ENCODE data around the gene ADAM21.
"Not testable (repeated sequence)": the region's sequence is repeated elsewhere in the genome, so short reads cannot be mapped to it uniquely, and the experiment has no call there.

Gene ADAM21
- long read RNA-seq: 0 reads

GRCh38 chr14:70451874-70452273 lies at the start of gene ADAM21:
Gene ADAM21 (plus strand): TSS chr14:70452174. CDS start chr14:70457500, 5,326 bp downstream.
- no peak for DNase-seq (ENCODE audit: low read depth in 1 of 2, low spot score in 1 of 2)
- Histone ChIP-seq H3K27me3 (ENCODE audit: insufficient read depth, poor library complexity, severe bottlenecking) (no peaks in the 10 kb centered on the region), H3K4me3 (replicated peaks; ENCODE audit: insufficient read depth, low read length) (no peak within 1 kb of the TSS), H3K27ac (replicated peaks) (no peak within 1 kb of the TSS)
- TF ChIP-seq GABPA (IDR thresholded peaks at IDR 0.05; ENCODE audit: low read depth) (no peak), CTCF (IDR thresholded peaks at IDR 0.05; ENCODE audit: insufficient read depth, low read length) (no peak), SPI1 (IDR thresholded peaks at IDR 0.05; ENCODE audit: borderline replicate concordance, low read depth) (no peak), POLR2AphosphoS5 (IDR thresholded peaks at IDR 0.05; ENCODE audit: low read depth) (no peak), REST (IDR thresholded peaks at IDR 0.05; ENCODE audit: insufficient replicate concordance, low read depth) (no peak)

GRCh38 chr14:70403335-70403734 lies 48.6 kb upstream of the ADAM21 start:
- not testable (repeated sequence) for DNase-seq (ENCODE audit: low read depth in 1 of 2, low spot score in 1 of 2); H3K4me3 ChIP-seq (replicated peaks; ENCODE audit: insufficient read depth, low read length); H3K27ac ChIP-seq (replicated peaks); H3K27me3 ChIP-seq (ENCODE audit: insufficient read depth, poor library complexity, severe bottlenecking)

GRCh38 chr14:70406216-70406615 lies 45.8 kb upstream of the ADAM21 start:
- not testable (repeated sequence) for H3K27me3 ChIP-seq (ENCODE audit: insufficient read depth, poor library complexity, severe bottlenecking); DNase-seq (ENCODE audit: low read depth in 1 of 2, low spot score in 1 of 2); H3K4me3 ChIP-seq (replicated peaks; ENCODE audit: insufficient read depth, low read length); H3K27ac ChIP-seq (replicated peaks)

GRCh38 chr14:70407621-70408020 lies 44.4 kb upstream of the ADAM21 start:
- Histone ChIP-seq H3K27ac (replicated peaks) (no peak overlapping the region), H3K27me3 (ENCODE audit: insufficient read depth, poor library complexity, severe bottlenecking) (no peaks in the 10 kb centered on the region), H3K4me3 (replicated peaks; ENCODE audit: insufficient read depth, low read length) (no peak overlapping the region)
- DNase-seq (ENCODE audit: low read depth in 1 of 2, low spot score in 1 of 2): no peak
- no peak for TF ChIP-seq REST (IDR thresholded peaks at IDR 0.05; ENCODE audit: insufficient replicate concordance, low read depth)
- TF ChIP-seq GABPA (IDR thresholded peaks at IDR 0.05; ENCODE audit: low read depth): no peak
- no peak for TF ChIP-seq CTCF (IDR thresholded peaks at IDR 0.05; ENCODE audit: insufficient read depth, low read length)
- no peak for TF ChIP-seq SPI1 (IDR thresholded peaks at IDR 0.05; ENCODE audit: borderline replicate concordance, low read depth)
- no peak for TF ChIP-seq POLR2AphosphoS5 (IDR thresholded peaks at IDR 0.05; ENCODE audit: low read depth)

GRCh38 chr14:70415788-70416187 lies 36.2 kb upstream of the ADAM21 start:
- H3K4me3 ChIP-seq (replicated peaks; ENCODE audit: insufficient read depth, low read length): no peak overlapping the region

More at GRCh38 chr14:70415788-70416187, 36.2 kb upstream of the ADAM21 start:
- DNase-seq (ENCODE audit: low read depth in 1 of 2, low spot score in 1 of 2): no peak
- no peak for TF ChIP-seq CTCF (IDR thresholded peaks at IDR 0.05; ENCODE audit: insufficient read depth, low read length)
- TF ChIP-seq SPI1 (IDR thresholded peaks at IDR 0.05; ENCODE audit: borderline replicate concordance, low read depth): no peak
- TF ChIP-seq GABPA (IDR thresholded peaks at IDR 0.05; ENCODE audit: low read depth): no peak
- no peak for TF ChIP-seq REST (IDR thresholded peaks at IDR 0.05; ENCODE audit: insufficient replicate concordance, low read depth)
- no peak overlapping the region for H3K27ac ChIP-seq (replicated peaks)
- H3K27me3 ChIP-seq (ENCODE audit: insufficient read depth, poor library complexity, severe bottlenecking): no peaks in the 10 kb centered on the region
